PFSK-1 (cell line): ENCODE measurements around the gene CDKN3.

Experiments used
- FOXP2 ChIP-seq: optimal IDR thresholded peaks from 2 replicates; pipeline ENCODE3; 2011; ENCODE audit warnings: borderline replicate concordance, control low read depth, inconsistent platforms; ENCODE audit not compliant: insufficient read depth; ENCODE audit errors: extremely low read length, extremely low read depth
- POLR2AphosphoS5 ChIP-seq: IDR thresholded peaks from 2 replicates; pipeline ENCODE4 v1.6.1; 2012; ENCODE audit warnings: low read depth, mild to moderate bottlenecking, control low read depth, low read length, moderate library complexity
- REST ChIP-seq, 2 experiments: IDR thresholded peaks; 2 replicates each; pipeline versions ENCODE4 v1.6.1 to v1.8.0; 2011 to 2012; ENCODE audit warnings: low read depth in 2 of 2, low read length in 2 of 2, control low read depth in 1 of 2, inconsistent platforms in 1 of 2, mild to moderate bottlenecking in 1 of 2, moderate library complexity in 1 of 2; ENCODE audit not compliant: insufficient read depth in 1 of 2
- SIN3A ChIP-seq: IDR thresholded peaks from 2 replicates; pipeline ENCODE4 v1.6.1; 2012; ENCODE audit warnings: mild to moderate bottlenecking, low read length, moderate library complexity, borderline replicate concordance; ENCODE audit not compliant: insufficient read depth
- TAF1 ChIP-seq: IDR thresholded peaks from 2 replicates; pipeline ENCODE4 v1.6.1; 2012; ENCODE audit warnings: low read length, control low read depth, borderline replicate concordance; ENCODE audit not compliant: insufficient read depth

- TF ChIP-seq TAF1 (no peak), POLR2AphosphoS5 (no peak), REST (IDR thresholded peaks at IDR 0.05; ENCODE audit: insufficient read depth in 1 of 2, low read depth in 2 of 2, low read length in 2 of 2) (no peak), FOXP2 (no peak), SIN3A (no peak)
These were observed 36.1 kb upstream of the CDKN3 start for GRCh38 chr14:54360667-54361066.
